Kidney glomerular epithelial cell (primary cell): ENCODE measurements around the gene INPP4B.
A peak's percentile ranks its signal among the peaks of the same experiment; 100 is the strongest.

Experiments
- DNase-seq: peaks from one replicate; lab custom pipeline; 2025; lab: John Stamatoyannopoulos, UW

Gene INPP4B

DNA sequence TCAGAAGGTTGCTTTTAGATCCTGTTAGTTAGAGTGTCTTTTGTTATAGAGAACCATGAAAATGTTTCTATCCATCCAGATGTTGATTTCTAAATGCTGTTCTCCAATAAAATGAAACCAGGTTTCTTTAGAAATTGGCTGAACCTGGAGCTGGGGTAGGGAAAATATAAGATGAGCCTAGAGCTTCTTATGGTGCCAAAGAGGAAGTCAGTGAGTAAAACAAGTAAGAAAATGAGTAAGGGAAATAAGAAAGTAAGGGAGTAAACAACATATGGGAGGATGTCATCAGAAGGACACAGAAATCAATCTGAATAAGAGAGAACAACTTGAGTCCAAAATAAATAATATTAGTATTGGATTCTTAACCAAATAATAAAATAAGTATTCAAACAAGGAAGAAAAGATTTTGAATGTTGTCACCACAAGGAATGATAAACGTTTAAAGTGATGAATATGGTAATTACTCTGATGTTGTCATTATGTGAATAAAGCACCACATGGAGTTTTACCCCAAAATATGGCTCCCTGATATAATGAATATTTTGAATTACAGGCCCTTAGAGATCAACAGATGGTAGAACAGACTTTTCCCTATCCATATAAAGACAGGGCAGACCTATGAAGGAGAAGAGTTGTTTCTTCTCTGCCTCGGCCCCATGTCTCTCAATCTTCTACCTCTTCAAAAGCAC is 703.6 kb downstream of the INPP4B start:
- DNase-seq = no peak

DNA sequence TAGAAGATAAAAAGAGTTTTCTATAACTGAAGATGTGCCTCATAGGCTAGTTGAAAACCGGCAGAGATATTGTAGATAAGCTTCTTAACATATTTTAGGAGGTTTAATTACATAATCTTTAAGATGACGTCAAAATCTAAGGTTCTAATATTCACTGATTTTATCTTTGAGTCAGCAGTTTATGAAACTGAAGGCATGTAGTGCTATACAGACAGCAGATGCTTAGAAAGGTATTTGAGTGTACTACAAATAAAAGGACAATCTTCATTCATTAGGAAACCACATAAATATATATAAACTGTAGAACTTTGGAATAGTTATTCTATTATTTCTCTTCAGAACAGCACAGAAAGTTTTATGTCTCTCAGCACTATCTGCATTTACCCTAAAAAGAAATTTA is 704.9 kb downstream of the INPP4B start:
- no peak for DNase-seq

DNA sequence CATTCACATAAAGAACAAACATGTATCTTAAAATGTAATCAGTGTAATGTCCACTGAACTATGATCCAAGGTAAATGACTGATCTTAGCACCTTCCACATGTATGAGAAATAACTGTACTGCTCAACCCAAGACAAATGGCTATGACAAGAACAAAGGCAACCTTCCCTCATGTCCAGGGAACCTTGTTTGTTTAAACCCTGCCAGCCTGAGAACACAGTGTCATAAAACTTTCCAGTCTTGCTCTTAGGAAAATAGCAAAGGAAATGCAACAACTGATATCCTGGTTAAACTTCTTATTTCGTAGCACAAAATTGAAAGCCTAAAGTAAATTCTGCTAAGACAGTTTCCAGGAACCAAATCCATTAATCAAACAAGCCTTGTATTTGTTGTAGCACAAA is 715.4 kb downstream of the INPP4B start:
- no peak for DNase-seq

DNA sequence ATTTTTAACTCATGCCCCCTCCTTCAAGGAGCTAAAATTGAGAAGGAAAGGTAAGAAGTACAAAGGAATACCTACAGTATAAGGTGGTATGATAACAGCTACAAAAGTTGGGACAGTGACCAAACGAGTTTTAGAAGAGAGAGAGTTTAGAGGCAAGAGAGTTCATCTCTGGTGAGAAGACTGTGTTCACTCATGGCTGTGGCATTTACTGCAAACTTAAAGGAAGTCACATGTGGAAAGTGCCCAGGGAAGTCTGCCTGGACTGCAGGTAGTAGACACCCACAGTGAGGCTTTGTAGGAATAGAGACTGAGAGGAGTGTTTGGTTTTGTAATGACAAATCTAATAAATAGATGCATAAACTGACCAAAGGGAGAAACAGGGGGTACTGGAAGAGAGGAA is 716.2 kb downstream of the INPP4B start:
- no peak for DNase-seq

DNA sequence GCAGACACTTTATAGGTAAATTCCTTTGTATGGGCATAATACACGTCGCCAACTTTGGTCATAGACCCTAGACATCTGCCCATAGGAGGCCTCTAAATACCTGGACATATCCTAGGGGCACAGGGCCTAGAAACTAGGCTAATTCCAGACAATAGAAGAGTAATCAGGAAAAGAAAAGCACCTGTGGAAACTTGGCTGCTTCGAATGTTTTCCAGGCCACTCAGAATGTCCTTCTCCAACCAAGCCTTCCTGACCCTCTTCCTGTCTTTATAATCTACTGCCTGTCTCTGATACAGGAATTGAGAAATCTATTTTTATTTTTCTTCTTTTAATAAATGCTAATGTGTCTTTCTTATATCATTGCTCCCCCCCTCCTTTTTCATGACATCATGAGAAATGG is 716.6 kb downstream of the INPP4B start:
- DNase-seq = no peak

DNA sequence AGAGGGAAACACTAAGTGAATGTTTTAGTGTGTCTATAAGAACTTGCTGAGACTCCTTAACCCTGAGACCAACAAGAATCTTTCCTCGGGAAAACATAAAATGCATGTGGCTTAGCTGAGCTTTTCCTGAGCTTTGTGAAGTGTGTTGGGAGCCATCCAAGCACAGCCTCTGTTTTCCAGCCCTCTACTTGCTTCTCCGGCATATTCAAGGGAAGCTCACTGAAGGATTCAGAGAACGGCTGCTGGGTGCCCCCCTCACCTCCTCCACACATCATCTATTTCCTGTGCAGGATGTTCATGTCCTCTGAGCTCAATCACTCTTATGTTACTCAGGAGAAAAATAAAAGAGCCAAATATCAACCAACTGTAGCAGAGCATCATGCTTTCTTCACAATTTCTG is 717.6 kb downstream of the INPP4B start:
- DNase-seq = no peak

DNA sequence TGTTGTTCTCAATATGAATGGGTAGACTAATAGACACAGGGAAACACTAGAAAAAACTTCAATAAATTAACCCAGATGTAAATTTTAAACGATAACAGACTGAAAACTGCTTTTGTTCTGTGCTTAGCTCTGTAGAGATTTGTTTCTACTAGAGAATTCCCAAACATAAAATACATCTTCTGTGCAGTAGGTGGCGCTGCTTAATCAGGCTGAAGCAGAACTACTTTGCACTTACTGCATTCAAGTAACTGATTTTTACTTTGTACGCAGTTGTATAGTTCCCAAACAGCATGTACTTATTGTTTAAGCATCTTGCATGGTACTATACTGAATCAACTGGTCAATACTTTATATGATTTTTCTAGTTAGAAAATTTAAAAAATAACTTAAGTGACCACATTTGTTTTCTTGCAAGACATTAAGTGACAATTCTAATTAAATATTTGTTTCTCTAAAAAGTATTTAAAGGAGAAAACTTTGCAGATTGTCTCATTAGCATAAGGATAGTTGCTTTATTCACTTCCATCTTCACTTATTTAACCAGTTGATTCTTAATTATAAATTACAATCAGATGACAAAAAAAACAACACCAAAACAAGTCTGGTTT is 719.1 kb downstream of the INPP4B start:
- peak; percentile 64 for DNase-seq

DNA sequence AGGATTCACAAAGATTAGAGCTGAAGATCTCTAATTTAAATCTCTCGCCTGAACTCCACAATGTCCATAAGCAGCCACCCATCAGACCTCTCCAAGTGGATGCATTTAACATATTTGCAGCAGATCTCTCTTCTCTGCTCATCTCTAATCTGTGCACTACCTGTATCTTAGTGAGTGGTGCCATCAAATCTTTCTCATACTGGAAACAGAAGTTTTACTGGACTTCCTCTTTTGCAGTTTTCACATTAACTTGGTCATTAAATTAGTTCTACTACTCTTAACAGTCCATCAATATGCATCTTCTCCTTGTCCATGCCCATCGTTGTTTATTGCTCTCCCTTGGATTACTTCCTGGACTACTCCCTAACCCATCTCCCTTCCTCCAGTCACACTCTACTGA is 721.2 kb downstream of the INPP4B start:
- no peak for DNase-seq

DNA sequence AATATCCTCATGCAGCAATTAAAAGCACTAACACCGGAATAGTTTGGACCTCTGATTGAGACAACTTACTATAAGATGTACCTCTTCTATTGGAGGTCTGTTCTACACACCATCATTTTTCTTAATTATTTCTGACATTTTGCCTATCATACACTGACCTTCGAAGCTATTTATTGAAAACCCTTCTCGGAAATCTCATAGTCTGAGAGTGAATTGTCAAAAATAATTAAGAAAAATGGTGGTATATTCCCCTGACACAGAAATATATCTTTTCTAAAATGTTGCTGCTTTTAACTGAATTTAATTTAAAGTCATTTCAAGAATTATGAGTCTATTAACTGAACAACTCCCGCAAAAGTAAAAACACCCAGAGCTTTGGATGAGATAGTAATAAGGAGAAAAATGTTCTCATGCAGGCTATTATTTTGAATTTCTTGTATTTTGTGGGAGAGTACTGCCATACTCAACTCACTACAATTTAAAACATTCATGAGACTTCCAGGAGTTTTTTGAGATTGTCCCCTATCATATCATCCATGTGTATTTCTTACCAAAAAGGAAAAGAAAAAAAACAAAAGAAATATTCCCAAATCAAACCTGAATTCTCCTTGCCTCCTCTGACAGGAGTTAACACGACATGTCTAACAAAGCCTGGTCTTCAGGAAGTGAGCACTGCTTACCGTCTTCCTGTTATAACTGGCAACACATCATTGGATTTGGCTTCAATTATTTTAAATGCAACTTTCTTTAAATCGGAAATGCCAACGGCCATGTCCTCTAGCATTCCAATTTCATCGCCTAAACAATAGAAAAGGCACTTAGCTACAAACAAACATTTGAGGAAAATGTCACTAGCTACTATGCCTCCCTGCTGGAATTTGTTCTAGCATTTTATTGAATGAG is 724.4 kb downstream of the INPP4B start:
- no peak for DNase-seq

DNA sequence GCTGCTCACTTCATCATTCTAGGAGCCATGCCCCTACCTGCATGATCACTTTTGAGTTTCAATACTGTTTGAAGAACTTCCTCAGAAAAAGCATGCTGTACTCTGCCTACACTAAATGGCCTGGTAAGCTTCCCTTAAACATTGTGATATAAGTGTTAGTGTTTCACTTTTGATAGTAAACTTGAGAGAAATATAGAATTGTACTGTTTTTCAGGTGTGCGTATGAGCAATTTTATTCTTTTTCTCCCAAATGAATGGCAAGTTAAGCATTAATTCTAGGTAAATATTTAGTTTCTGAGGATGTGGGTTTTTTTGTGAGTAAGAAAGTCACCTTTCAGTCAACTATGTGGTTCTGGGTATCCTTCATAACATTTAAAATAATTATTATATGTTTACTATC is 725.2 kb downstream of the INPP4B start:
- DNase-seq = no peak

DNA sequence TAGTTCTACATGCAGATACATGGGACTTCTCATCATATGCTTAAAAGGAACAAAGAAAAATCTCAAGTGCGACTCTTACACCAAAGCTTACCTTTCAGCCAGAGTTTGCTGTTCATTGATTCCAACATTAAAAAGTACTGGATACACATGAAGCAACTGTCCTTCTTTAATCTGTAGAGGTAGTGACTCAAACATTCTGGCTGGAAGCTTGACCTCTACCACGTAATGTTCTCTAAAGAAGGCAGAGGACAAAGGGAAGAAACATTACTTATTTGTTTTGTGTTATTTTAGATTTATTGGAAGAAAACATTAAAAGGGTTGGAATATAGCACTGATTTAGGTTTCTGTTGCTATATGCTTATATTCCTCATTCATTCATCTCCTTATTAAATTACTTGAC is 733.6 kb downstream of the INPP4B start:
- DNase-seq = no peak

DNA sequence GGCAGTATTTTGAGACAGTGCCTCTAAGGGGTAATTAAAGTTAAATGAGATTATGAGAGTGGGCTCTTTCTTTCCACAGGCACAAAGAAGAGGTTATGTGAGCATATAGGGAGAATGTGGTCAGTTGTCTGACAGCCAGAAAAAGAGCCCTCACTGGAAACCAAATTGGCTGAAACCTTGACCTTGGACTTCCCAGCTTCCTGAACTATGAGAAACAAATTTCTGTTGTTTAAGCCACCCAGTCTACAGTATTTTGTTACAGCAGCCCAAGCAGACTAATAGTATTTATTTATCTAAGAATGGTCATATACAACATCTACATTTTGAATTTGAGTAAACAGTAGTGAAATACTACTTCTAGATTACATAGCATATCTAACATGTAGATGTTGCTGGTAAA is 736.0 kb downstream of the INPP4B start:
- DNase-seq = no peak

DNA sequence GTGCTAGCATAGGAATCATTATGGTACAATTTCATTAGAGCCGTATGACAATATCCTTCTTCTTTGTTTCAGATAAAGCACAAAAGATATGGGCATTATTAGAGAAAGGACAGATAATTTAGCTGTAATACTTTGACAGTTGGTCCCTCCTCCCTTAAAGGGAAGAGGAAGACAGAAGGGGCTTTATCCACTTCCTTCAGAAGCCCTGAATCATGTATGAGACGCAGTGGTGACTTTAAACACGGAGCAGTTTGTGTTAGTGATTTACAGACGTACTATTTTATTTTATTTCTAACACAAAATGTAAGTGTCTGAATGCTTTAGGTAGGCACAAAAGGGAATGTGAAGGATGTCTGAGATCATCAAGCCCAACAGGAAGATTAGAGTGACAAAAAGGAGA is 742.1 kb downstream of the INPP4B start:
- no peak for DNase-seq

DNA sequence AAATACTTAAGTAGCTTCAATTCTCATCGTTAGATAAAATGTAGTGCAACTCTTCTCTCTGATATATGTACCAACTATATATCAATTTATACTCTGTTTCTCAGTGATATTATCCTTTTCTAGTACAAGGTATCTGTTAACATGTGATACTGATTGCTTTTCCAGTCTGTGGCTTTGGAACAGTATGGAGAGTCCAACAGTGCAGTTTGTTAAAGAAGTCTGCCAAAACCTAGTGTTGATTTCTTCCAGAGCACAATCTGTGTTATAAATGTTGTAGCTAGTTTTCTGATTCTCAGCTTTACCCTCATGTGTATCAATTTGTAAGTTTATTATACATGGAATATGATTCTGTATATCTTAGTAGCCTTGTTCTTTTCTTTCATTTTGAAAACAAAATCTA is 744.7 kb downstream of the INPP4B start:
- DNase-seq = no peak

DNA sequence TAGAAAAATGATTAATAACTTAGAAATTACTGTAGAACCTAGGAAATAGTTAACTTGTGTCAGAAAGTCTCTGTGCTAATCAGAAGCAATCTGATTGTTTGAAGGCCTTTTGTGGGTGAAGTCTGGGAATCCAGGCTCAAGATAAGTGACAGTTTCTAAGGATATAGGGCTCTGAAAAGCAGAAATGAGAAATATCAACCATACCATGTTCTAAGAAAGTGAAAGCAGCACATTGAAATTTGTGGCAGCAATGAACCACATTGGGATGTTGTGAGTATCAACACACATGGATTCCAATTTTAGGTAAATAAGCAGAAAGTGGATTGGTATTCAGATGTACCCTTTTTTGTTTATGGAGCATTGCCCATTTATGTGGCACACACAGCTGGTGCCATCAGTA is 745.2 kb downstream of the INPP4B start:
- DNase-seq = no peak

DNA sequence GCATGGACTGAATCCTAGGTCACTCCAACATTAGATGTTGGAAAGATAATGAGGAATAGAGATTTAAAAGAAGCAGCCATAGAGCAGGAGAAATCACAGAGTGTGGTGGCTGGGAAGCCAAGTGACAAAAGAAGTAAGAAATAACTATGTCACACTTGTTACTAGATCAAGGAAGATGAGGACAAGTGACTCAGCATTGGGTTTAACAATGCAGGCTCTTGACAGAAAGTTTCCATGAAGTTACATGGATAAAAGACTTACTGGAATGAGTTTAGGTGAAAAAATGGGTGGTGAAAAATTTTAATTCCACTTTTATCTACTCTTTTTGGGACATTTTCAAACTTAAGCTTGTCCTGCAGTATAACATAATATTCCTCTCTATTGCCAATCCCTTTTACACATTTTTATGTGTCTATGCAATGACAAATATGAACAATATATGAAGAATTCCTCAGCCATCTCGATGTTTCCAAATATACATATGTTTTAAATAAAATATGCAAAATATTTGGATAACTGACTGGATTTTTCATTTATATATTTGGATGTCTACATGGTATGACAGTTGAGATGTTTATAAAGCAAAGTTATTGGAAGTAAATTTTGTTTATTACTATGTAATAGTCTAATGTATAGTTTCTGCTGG is 747.1 kb downstream of the INPP4B start:
- no peak for DNase-seq

DNA sequence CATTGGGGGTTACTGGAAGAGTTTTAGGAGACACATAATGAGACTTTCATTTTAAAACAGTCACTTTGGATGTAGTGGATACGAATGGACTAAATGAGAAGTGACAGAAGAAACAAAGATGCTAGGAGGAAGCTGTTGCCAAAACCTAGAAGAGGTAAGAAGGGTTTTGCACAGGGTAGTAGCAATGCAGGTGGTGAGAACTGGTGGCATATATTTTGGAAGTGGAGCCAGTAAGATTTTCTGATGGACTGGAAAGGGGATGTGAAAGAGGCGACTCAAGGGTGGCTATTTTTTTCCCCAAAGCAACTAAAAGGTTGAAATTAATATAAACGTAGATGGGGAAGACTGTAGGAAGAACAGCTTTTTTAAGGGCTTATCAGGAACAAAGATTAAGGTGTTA is 747.7 kb downstream of the INPP4B start:
- DNase-seq = no peak

DNA sequence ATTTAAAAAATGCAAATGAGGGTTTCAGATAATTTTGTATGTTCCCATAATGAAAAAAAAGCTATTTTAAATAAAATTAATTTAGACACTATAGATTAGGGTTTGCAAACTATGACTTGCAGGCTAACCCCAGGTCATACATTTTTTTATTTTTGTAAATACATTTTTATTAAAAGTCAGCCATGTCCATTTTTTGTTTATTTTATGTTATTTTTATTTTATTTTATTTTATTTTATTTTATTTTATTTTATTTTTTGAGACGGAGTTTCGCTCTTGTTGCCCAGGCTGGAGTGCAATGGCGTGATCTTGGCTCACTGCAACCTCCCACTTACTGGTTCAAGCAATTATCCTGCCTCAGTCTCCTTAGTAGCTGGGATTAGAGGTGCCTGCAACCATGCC is 749.1 kb downstream of the INPP4B start:
- DNase-seq = no peak

DNA sequence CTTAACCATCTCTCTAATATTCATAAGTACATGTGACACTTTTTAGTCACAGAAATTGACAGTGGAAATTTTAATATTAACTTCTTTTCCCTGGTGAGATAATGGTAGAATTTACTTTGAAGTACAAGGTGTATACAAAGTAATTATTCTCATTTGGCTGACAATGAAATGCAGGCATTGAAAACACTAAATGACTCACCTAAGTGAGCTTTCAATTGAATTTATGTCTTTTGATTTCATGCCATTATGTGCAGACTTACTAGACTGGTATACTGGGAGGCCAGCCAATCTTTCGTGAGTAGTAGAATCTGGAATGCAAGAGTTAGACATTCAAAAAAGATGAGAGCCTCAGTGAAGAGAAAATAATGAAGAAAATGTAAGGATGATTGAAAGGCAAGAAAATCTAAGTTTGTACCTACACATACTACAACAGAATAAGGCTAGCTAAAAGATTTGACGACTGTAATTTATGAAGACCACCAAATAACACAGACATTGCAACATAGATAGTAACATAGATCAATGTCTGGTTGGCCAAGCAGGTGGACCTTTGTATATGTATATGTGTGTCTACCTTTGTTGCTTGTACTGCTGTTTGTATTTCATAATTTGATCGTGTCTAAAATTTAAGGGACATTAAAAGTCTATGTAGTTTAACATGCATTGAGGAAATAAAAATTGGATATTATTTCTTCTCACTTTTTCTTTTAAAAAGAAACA is 750.1 kb downstream of the INPP4B start:
- DNase-seq = peak; percentile 95

DNA sequence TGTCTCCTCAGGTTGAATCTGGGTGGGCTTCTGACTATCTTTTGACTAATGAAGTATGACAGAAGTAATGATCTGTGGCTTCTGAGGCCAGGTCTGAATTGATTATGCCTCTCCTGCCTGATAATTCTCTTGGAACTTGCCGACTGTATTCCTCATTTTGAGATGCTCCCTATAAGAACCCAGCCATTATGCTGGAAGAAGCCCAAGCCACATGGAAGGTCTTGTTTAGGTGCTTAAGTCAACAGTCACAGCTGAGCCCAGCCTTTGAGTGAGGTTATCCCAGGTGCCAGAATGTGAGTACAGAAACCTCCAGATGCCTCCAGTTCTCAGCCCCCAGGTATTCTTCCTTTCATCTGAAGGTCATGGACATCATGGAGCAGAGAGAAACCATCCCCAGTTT is 753.2 kb downstream of the INPP4B start:
- DNase-seq = no peak

DNA sequence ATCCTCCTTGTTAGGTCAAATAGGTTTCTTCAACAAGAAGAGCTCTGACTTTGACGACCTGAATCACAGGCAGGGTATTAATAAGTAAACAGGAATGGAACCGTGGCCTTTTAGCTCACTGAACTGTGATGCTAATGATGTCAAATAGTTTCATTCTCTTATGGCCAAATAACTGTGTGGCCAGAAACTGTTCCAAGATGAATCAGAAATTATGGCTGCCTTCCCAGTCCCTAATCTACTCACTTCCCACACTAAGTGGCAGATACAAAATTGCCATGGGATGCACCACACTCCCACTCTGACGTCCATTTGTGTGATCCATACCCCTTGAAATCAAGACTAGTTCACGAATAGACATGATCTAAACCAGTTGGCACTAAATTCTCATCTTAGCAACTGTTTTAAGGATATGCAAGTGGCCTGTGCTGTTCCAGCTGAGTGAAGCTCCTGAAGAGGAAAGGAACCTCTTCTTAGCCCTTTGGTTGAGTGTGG is 754.4 kb downstream of the INPP4B start:
- peak; percentile 96 for DNase-seq

DNA sequence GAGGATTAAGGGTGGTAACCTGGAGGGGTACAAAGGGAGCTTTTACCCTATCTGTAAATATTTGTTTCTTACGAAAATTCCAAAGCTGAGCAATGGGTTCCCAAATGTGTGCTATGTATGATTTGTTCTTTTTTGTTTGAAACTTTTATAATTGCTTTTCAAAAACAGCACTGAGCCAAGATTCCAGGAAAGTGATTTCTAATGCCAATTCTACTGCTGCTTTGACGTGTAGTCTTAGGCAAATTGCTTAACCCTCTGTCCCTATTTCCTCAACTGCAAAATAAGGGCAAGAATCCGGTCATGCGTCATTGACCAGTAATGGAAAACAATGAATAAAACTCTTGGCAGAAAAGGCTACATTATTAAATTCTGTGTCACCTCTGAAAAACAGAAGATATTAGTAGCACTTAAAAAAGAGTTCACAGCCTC is 755.0 kb downstream of the INPP4B start:
- peak; percentile 91 for DNase-seq
